Measurements from ENCODE around the gene INSIG2.
"Not testable (repeated sequence)": the region's sequence is repeated elsewhere in the genome, so short reads cannot be mapped to it uniquely, and the experiment has no call there.

Gene INSIG2

DNA sequence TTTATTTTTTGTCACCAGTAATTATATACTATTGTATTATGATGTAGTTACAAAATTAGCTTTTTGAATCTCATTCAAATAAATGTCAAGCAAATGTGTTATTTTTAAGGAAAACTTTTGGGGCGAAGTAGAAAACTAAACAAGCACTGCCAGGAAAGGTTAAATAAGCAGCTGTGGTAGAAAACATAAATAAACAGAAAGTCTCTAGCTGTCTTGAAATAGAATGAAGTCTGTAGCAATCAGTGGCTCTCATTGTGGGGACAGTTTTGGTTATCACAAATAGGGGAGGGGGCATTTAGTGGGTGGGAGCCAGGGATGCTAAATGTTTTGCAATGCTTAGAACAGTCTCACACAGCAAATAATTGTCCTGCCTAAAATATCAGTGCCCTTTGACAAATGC, 3.4 kb downstream of the INSIG2 start:
- no peak overlapping the region for H3K27ac ChIP-seq

DNA sequence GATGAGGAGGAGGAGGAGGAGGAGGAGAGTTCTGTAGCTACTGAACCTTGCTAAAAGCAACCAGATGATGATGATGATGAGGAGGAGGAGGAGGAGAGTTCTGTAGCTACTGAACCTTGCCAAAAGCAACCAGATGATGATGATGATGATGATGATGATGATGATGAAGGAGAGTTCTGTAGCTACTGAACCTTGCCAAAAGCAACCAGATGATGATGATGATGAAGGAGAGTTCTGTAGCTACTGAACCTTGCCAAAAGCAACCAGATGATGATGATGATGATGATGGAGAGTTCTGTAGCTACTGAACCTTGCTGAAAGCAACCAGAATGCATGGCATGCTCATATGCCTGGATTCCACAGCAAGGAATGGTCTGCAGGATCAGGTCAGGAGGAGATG, 5.8 kb downstream of the INSIG2 start:
- not testable (repeated sequence) for H3K27ac ChIP-seq

More for the DNA sequence above, 3.4 kb downstream of the INSIG2 start:
- TF ChIP-seq, protein P1, sequence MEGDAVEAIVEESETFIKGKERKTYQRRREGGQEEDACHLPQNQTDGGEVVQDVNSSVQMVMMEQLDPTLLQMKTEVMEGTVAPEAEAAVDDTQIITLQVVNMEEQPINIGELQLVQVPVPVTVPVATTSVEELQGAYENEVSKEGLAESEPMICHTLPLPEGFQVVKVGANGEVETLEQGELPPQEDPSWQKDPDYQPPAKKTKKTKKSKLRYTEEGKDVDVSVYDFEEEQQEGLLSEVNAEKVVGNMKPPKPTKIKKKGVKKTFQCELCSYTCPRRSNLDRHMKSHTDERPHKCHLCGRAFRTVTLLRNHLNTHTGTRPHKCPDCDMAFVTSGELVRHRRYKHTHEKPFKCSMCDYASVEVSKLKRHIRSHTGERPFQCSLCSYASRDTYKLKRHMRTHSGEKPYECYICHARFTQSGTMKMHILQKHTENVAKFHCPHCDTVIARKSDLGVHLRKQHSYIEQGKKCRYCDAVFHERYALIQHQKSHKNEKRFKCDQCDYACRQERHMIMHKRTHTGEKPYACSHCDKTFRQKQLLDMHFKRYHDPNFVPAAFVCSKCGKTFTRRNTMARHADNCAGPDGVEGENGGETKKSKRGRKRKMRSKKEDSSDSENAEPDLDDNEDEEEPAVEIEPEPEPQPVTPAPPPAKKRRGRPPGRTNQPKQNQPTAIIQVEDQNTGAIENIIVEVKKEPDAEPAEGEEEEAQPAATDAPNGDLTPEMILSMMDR (conservative IDR thresholded peaks at IDR 0.05), result no peak

DNA sequence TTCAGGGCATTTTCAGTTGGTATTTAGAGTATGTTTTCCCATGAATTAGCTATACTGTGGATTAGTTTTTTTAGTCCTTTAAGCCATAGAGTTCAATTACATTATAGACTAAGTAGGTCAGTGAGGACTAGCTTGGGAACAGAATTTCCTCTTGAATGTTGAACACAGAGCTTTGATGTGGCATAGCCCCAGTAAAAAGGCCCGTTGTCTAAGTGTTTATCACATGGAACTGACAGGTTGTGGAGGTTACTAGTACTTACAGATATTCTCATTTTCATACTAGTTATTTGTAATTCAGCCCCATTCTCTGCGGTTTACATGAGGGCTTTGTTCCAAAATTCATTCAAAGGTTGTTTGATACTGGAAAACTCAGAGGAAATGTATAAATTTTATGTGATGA, 6.2 kb downstream of the INSIG2 start:
- H3K27ac ChIP-seq, result no peak overlapping the region
- TF ChIP-seq, protein P1 (conservative IDR thresholded peaks at IDR 0.05), result no peak

DNA sequence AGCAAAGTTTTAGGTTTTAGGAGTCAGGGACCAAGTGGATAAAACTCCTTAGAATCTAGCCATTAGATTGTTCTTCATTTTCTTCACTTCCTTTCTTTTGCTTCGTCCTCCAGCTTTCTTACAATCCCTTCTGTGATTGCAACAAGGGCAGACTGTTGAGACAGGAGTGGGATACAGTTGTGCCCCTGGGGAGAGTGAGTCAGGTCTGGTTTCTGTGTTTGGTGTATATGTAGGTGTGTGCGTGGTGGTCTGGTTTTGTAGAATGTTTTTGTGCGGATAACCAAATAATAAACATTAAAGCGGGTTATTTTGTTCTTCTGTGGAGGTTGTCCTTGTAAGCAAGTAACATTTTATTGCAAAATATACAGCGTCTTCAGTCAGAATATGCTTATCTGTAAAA, 7.3 kb downstream of the INSIG2 start:
- TF ChIP-seq, protein P1 (conservative IDR thresholded peaks at IDR 0.05), result no peak
- H3K27ac ChIP-seq, result no peak overlapping the region

DNA sequence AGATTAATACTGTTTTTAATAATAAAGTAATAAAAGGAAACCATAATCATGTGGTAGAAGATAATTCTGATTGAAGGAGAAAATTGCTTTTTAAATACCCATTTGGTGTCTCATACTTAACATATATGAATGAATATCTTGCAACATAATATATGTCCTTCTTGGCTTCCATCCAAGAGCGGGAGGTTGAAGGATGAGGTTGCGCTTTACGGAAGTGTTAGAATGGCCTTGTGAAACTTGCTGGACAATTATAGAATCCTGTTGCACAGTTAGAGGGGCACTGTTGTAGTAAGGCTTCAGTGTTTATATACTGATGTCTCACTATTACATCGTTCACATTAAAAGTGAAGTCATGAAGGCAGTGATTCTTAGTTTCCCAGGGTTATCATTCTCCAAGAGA, 9.4 kb downstream of the INSIG2 start:
- no peak overlapping the region for H3K27ac ChIP-seq
- TF ChIP-seq, protein P1 (conservative IDR thresholded peaks at IDR 0.05), result no peak

DNA sequence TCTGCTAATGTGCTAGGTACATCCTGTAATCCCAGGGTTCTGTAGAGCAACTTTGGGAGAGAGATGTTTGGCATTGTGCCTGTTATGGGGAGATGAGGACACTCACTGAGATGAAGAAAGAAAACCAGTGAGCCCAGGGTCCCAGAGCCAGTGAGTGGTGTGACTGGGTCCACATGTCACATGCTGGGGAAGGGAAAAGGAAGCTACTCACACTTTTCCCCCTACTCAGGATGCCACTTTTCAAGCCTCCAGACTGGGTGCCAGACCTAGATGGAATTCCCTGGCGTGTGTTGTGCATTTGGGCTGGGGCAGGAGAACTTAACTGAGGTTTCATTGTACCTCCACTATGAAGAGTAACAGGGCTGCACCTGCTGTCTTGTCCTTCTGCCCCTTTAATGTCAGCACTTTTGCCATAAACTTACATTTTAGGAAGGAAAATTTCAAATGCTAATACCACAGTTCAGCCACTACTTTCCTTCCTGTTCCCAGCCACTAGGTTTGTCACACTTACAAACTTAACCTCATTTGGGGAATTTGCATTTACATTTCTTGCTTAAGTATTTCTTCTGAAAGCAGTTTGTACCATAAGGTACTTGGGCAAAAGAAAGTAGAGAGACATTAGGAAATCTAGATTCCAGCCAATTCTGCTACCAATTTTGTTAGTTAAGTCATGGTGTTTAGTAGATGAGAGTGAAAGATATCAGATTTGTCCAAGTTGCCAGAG, 10.2 kb downstream of the INSIG2 start:
- TF ChIP-seq, protein P1 (conservative IDR thresholded peaks at IDR 0.05), result no peak
- no peak overlapping the region for H3K27ac ChIP-seq

DNA sequence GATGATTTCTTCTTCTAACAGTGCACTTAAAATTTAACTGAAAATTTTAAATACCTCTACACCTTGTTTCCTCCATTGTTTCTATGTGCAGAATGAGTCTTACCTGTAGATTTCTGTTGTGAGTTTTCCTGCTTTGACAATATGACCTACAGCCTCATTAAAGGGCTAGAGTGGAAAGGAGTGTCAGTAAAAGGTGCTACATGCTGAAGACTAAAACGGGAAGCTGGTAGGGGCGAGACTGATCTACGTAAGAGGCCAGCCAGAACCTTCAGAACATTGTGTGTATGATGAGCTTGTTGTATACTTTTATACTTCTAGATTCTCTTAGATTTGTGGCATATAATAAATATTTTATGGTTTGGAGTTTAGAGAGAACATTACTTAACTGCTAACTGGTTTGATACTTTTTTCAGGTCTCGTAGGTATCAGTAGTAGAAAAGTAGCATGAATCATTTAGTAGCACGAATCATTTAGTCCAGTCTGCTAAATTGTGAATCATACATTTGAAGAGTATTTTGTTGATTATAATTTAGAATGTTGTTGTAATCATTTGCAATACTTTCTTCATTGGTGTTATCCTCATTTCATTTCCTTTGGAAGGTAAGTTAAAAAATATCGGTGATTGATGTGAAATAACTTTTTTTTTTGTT, 14.3 kb downstream of the INSIG2 start:
- TF ChIP-seq, protein P1 (conservative IDR thresholded peaks at IDR 0.05), result no peak
- H3K27ac ChIP-seq, result no peak overlapping the region

Data from VCaP (cell line).